NOMO-1 (cell line): Measurements from ENCODE around the gene HHIPL1.

Experiments
- DNase-seq, 2 experiments: peaks; one replicate each; lab custom pipeline; 2025; ENCODE audit not compliant: unreplicated experiment in 2 of 2; lab: John Stamatoyannopoulos, UW

HHIPL1 gene

GRCh38 chr14:99725774-99726537, 81.0 kb downstream of the HHIPL1 start:
- DNase-seq: no peak

DNA sequence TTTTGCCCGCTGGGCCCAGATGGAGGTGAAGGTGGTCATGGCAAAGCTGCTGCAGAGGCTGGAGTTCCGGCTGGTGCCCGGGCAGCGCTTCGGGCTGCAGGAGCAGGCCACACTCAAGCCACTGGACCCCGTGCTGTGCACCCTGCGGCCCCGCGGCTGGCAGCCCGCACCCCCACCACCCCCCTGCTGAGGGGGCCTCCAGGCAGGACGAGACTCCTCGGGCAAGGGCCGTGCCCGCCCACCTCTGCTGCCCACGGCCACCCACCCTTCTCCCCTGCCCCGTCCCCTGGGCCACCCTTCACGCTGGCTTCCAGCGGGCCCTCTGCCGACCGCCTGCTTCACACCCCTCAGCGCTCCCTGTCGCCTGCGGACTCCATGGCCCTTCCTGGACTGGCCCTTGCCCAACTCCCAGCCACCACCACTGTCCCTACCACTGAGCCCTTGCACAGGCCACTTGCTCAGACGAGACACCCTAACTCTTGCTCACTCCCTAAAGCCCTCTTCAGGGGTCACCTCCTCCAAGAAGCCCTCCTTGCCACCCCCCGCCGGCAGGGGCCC, 81.7 kb downstream of the HHIPL1 start:
- no peak for DNase-seq

GRCh38 chr14:99727096-99727870, 82.4 kb downstream of the HHIPL1 start:
- DNase-seq: no peak

GRCh38 chr14:99728231-99728920, 83.4 kb downstream of the HHIPL1 start:
- no peak for DNase-seq

GRCh38 chr14:99728981-99729451, 84.1 kb downstream of the HHIPL1 start:
- no peak for DNase-seq
